ENCODE data around the gene PIK3R6.

PIK3R6 gene

GRCh38 chr17:8755590-8756255, 111.8 kb downstream of the PIK3R6 start:
- FAIRE-seq (no peak), DNase-seq (ENCODE audit: low spot score) (no peak)

- DNase-seq (ENCODE audit: low spot score) (no peak), FAIRE-seq (no peak)
Measured at GRCh38 chr17:8754890-8755289, 112.6 kb downstream of the PIK3R6 start.

- DNase-seq (ENCODE audit: low spot score), result peak; percentile 20
- FAIRE-seq, result no peak
Measured at GRCh38 chr17:8753976-8754440, 113.5 kb downstream of the PIK3R6 start.

GRCh38 chr17:8753136-8753975, 114.1 kb downstream of the PIK3R6 start:
- DNase-seq (ENCODE audit: low spot score) (no peak), FAIRE-seq (no peak)
